ENCODE results near the gene ZNF471.

The ZNF471 gene

GRCh38 chr19:56507446-56508289, at the start of gene ZNF471:
TSS of gene ZNF471 (plus strand) at chr19:56507855. CDS start at chr19:56511572, 3,717 bp downstream.
- DNase-seq = peak; percentile 92 to 99

- no peak for DNase-seq
Measured at GRCh38 chr19:56474308-56474707, 33.3 kb upstream of the ZNF471 start.

GRCh38 chr19:56476093-56476492, 31.6 kb upstream of the ZNF471 start:
- no peak for DNase-seq

- DNase-seq = no peak
Measured at GRCh38 chr19:56476651-56477428, 30.8 kb upstream of the ZNF471 start, which contains the start of gene ZNF667. TSS of gene ZNF667 (minus strand) at chr19:56477345. CDS start at chr19:56462370, 14,975 bp downstream.

- peak; percentile 65 to 92 for DNase-seq
Measured at GRCh38 chr19:56477429-56478338, 30.0 kb upstream of the ZNF471 start.

- no peak for DNase-seq
Measured at GRCh38 chr19:56491399-56491798, 16.3 kb upstream of the ZNF471 start.

- no peak for DNase-seq
Measured at GRCh38 chr19:56504581-56504980, 3.1 kb upstream of the ZNF471 start.

GRCh38 chr19:56508290-56508778, 679 bp downstream of the ZNF471 start:
- DNase-seq = no peak

- DNase-seq = no peak
Measured at GRCh38 chr19:56525214-56525860, 17.7 kb downstream of the ZNF471 start.

GRCh38 chr19:56537442-56537841, 29.8 kb downstream of the ZNF471 start:
- DNase-seq = no peak

GRCh38 chr19:56538254-56538760, 30.7 kb downstream of the ZNF471 start:
- peak; percentile 86 to 90 for DNase-seq

GRCh38 chr19:56538761-56539263, 31.2 kb downstream of the ZNF471 start, which contains the start of gene ZFP28:
TSS of gene ZFP28 (plus strand) at chr19:56538948. CDS start at chr19:56539019, 71 bp downstream.
- DNase-seq = no peak

GRCh38 chr19:56543776-56544175, 36.1 kb downstream of the ZNF471 start:
- no peak for DNase-seq

- no peak for DNase-seq
Measured at GRCh38 chr19:56547535-56547934, 39.9 kb downstream of the ZNF471 start.

- DNase-seq = no peak
Measured at GRCh38 chr19:56554272-56554869, 46.7 kb downstream of the ZNF471 start.

GRCh38 chr19:56562766-56563165, 55.1 kb downstream of the ZNF471 start:
- no peak for DNase-seq

- DNase-seq = no peak
Measured at GRCh38 chr19:56566904-56567273, 59.2 kb downstream of the ZNF471 start.

- peak; percentile 83 to 86 for DNase-seq
Measured at GRCh38 chr19:56567274-56568120, 59.8 kb downstream of the ZNF471 start, which contains the start of gene ZNF470. TSS of gene ZNF470 (plus strand) at chr19:56567468. CDS start at chr19:56570312, 2,844 bp downstream.

GRCh38 chr19:56572589-56572988, 64.9 kb downstream of the ZNF471 start:
- DNase-seq = no peak

GRCh38 chr19:56573914-56574313, 66.3 kb downstream of the ZNF471 start:
- no peak for DNase-seq

Measured in cerebellar nuclear complex (tissue), 1 donor.